ENCODE measurements around the gene COMMD1.
A peak's percentile ranks its signal among the peaks of the same experiment; 100 is the strongest.

Gene COMMD1

GRCh38 chr2:62042400-62042799 is 136.9 kb downstream of the COMMD1 start:
- no peak for DNase-seq (ENCODE audit: low read depth)
- no peak overlapping the region for H3K4me3 ChIP-seq (ENCODE audit: low read length)
- no peak for TF ChIP-seq CTCF (conservative IDR thresholded peaks at IDR 0.05; ENCODE audit: low read length)

GRCh38 chr2:62042944-62043343 is 137.5 kb downstream of the COMMD1 start:
- no peak for TF ChIP-seq CTCF (conservative IDR thresholded peaks at IDR 0.05; ENCODE audit: low read length)
- no peak overlapping the region for H3K4me3 ChIP-seq (ENCODE audit: low read length)
- DNase-seq (ENCODE audit: low read depth) = peak; percentile 3

DNA sequence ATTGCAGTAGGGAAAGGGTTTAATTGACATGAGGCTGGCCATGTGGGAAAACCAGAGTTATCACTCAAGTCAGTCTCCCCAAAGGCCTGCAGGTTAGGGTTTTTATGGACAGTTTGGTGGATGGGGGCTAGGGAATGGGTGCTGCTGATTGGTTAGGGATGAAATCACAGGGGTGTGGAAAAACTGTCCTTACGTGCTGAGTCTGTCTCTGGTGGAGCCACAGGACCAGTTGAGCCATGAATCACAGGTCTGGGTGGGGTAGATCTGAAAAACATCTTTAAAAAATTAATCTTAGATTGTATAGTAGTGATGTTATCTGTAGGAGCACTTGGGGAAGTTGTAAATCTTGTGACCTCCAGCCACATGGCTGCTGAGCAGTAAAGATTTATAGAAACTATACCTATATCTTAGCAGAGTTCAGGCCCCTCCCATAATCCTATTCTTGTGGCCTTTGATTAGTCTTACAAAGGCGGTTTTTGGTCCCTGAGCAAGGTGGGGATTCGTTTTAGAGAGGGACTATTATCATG is 139.6 kb downstream of the COMMD1 start:
- H3K4me3 ChIP-seq (ENCODE audit: low read length) = no peak overlapping the region
- no peak for TF ChIP-seq CTCF (conservative IDR thresholded peaks at IDR 0.05; ENCODE audit: low read length)
- DNase-seq (ENCODE audit: low read depth) = no peak

- DNase-seq (ENCODE audit: low read depth) = no peak
- no peak for TF ChIP-seq CTCF (conservative IDR thresholded peaks at IDR 0.05; ENCODE audit: low read length)
- no peak overlapping the region for H3K4me3 ChIP-seq (ENCODE audit: low read length)
Observed at GRCh38 chr2:62046141-62046540, 140.7 kb downstream of the COMMD1 start.

DNA sequence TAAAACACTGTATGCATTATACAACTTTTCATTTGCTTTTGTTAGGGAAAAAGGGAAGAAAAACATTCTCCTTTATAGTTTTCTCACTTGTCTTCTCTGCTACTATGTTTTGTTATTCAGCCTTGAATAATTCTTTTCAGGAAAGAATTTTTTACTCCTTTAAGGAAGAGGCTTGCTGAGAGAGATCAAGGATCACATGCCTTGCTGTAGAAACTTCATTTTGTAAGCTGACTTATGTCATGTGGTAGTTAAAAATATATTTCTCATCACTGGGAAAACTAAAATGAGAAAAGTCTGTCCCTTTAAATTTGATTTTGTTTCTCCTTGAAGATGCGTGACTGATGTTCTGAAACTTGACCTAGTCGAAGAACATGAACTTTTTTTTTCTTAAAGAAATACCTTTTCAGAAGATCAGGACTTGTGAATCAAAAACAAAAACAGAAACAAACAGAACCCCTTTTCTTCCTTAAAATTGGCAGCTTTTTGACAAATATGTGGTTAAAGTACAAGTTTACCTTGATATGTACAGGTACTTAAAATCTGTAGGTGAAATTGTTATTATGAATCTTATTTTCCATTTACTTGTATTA is 145.1 kb downstream of the COMMD1 start:
- TF ChIP-seq CTCF (conservative IDR thresholded peaks at IDR 0.05; ENCODE audit: low read length) = no peak
- DNase-seq (ENCODE audit: low read depth) = no peak
- no peak overlapping the region for H3K4me3 ChIP-seq (ENCODE audit: low read length)

GRCh38 chr2:62054029-62054791 is 148.7 kb downstream of the COMMD1 start:
- H3K4me3 ChIP-seq (ENCODE audit: low read length) = no peak overlapping the region
- DNase-seq (ENCODE audit: low read depth) = no peak
- no peak for TF ChIP-seq CTCF (conservative IDR thresholded peaks at IDR 0.05; ENCODE audit: low read length)

Measured in AG10803 (cell line).